T-cell (primary cell): Measurements from ENCODE around the gene RSF1. TPM values are rescaled to one million over a fixed set of nuclear protein-coding genes. Genes with fewer than 3 reads are reported as not detected.

Source experiments
- ATAC-seq, 4 experiments: fragments of 200-7000 bp in 3 of 4; fragments of 150-1000 bp in 1 of 4; cut with Tn5 transposase; replicated peaks in 1 of 4; 1 replicate in 3 of 4; 2 replicates in 1 of 4; pipeline ENCODE4 v1.10.0; 2021; ENCODE audit warnings: moderate library complexity in 3 of 4, mild to moderate bottlenecking in 2 of 4, moderate number of reproducible peaks in 1 of 4
- CTCF ChIA-PET, 2 donors: fragments of 300-600 bp; sonication (Branson Sonifier 250); formaldehyde crosslinking; loops; one replicate each; lab custom pipeline; 2022; ENCODE audit warnings: antibody characterized with exemption in 2 of 2; lab: Charles Lee
- POLR2A ChIA-PET, 2 donors: fragments of 300-600 bp; sonication (Branson Sonifier 250); formaldehyde crosslinking; loops; one replicate each; lab custom pipeline; 2022; ENCODE audit warnings: antibody characterized with exemption in 2 of 2; lab: Charles Lee
- DNase-seq, 35 experiments: peaks; one replicate each; pipeline versions ENCODE4 v3.0.0 to v3.0.0-alpha.2; 2013 to 2023
- H3K27ac ChIP-seq: one replicate; pipeline ENCODE4 v1.5.1; 2013; ENCODE audit warnings: low read length
- H3K27me3 ChIP-seq, 2 experiments: replicated peaks in 1 of 2; 1 replicate in 1 of 2; 2 replicates in 1 of 2; pipeline versions ENCODE4 v1.6.1 to v1.7.0; 2013; ENCODE audit warnings: low read length in 1 of 2, mixed read lengths in 1 of 2; ENCODE audit not compliant: control insufficient read depth in 2 of 2, insufficient read depth in 2 of 2; ENCODE audit errors: extremely low read depth in 1 of 2
- H3K36me3 ChIP-seq, 2 donors: 1 replicate in 1 of 2; 2 replicates in 1 of 2; pipeline versions ENCODE4 v1.6.1 to v1.7.0; 2013; ENCODE audit warnings: low read length in 1 of 2; ENCODE audit not compliant: control insufficient read depth in 2 of 2, insufficient read depth in 1 of 2; ENCODE audit errors: extremely low read depth in 1 of 2
- H3K4me1 ChIP-seq, 2 experiments: 1 replicate in 1 of 2; 2 replicates in 1 of 2; pipeline versions ENCODE4 v1.6.1 to v1.7.0; 2013; ENCODE audit warnings: low read length in 2 of 2, mixed read lengths in 1 of 2; ENCODE audit not compliant: insufficient read depth in 2 of 2, control insufficient read depth in 1 of 2; ENCODE audit errors: extremely low read depth in 1 of 2
- H3K4me3 ChIP-seq, 2 donors: 1 replicate in 1 of 2; 2 replicates in 1 of 2; pipeline versions ENCODE4 v1.5.1 to v1.7.0; 2013; ENCODE audit warnings: mild to moderate bottlenecking in 2 of 2, low read length in 1 of 2, moderate library complexity in 1 of 2; ENCODE audit not compliant: control insufficient read depth in 1 of 2; ENCODE audit errors: extremely low read depth in 1 of 2
- H3K9me3 ChIP-seq: 2 replicates; pipeline ENCODE4 v1.7.0; 2013
- H3K27ac Mint-ChIP-seq, 2 donors: one replicate each; pipeline ENCODE4 v1.8.0; 2020 to 2021; ENCODE audit warnings: mild to moderate bottlenecking in 2 of 2, mixed read lengths in 2 of 2
- H3K27me3 Mint-ChIP-seq, 2 donors: one replicate each; pipeline ENCODE4 v1.8.0; 2021 to 2022; ENCODE audit warnings: mixed read lengths in 2 of 2
- H3K36me3 Mint-ChIP-seq: one replicate; pipeline ENCODE4 v1.8.0; 2021; ENCODE audit warnings: mixed read lengths
- H3K4me1 Mint-ChIP-seq, 3 donors: one replicate each; pipeline ENCODE4 v1.8.0; 2020 to 2022; ENCODE audit warnings: mixed read lengths in 3 of 3, mild to moderate bottlenecking in 1 of 3
- H3K4me3 Mint-ChIP-seq, 3 donors: one replicate each; pipeline ENCODE4 v1.8.0; 2020 to 2022; ENCODE audit warnings: mild to moderate bottlenecking in 3 of 3, mixed read lengths in 3 of 3, moderate library complexity in 3 of 3
- H3K9me3 Mint-ChIP-seq, 3 donors: one replicate each; pipeline ENCODE4 v1.8.0; 2020 to 2022; ENCODE audit warnings: mixed read lengths in 3 of 3
- WGBS: methylation state at CpG from one replicate; pipeline ENCODE4 v1.1.5; 2013; ENCODE audit warnings: missing lambda C conversion rate; ENCODE audit not compliant: insufficient coverage; 5-methylcytosine and 5-hydroxymethylcytosine counted together
- total RNA-seq, 35 experiments: library from RNA in 6 of 35; stranded (reverse) in 6 of 35; fragments of 120-200 nt in 1 of 35; gene quantifications; one replicate each; pipeline versions ENCODE4 v1.2.1 to v1.2.4 and lab custom pipeline; 2013 to 2026

RSF1 gene
- total RNA-seq, 5 donors from 2014 or later (not counting 1 experiment from before 2014, with no cell fraction given) = 81.5 to 96.8 (median 91.2) TPM

DNA sequence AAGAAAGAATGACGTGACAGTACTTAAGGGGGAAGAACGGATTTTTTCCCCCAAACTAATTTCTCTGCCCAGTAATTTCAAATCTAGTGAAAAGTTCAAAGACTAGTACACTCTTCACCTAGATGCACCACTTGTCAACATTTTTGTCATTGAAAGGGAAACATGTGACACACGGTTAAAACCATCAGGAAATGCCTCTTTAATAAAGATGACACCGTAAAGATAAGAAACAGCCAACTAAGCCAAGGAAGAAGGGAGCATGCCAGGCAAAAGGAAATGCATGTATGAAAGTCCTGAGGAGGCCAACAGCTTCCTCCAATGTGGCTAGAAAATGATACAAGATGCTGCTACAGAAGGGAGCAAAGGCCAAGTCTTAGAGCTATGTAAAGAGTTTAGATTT is 49.4 kb downstream of the RSF1 start:
- Histone ChIP-seq H3K27ac (no peak overlapping the region), H3K4me3 (no peak overlapping the region), H3K36me3 (peaks cover 0 to 2% of the 10 kb centered on the region in 2 donors), H3K9me3 (no peaks in the 10 kb centered on the region), H3K4me1 (peaks cover 9 to 12% of the 10 kb centered on the region in 2 experiments), H3K27me3 (no peaks in the 10 kb centered on the region)
- Mint-ChIP-seq H3K27ac (peak overlapping the region in 1 of 2 donors; percentile 45), H3K27me3 (no peaks in the 10 kb centered on the region), H3K4me1 (peaks cover 63 to 78% (median 68%) of the 10 kb centered on the region in 3 donors), H3K36me3 (no peaks in the 10 kb centered on the region), H3K9me3 (no peaks in the 10 kb centered on the region), H3K4me3 (peak overlapping the region in 2 of 3 donors; percentile 0 to 35)
- 17% methylated on average over 1 of the region's 4 CpGs for WGBS
- ChIA-PET POLR2A (no interaction called here), CTCF (no interaction called here)
- DNase-seq (peak in 1 of 35 experiments; percentile 8), ATAC-seq (peak in 1 of 4 experiments; percentile 37)

DNA sequence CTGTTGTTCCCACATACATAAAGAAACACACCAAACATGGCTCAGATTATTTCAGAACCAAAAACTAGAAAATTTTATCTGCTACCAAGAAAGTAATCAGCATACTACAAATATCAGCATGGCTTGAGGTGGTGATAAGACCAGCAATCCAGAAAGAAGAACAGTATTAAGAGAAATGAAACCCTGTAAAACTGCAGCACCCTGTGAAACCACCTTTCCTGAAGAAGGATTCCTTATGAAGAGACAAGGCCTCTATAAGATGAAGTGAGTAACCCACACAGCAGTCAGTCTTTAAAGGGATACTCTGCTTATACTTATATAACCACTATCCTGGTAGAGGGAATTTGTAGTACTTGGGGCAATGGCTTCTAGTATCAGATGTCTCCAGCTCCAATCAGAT is 49.9 kb downstream of the RSF1 start:
- Histone ChIP-seq H3K27me3 (no peaks in the 10 kb centered on the region), H3K4me3 (no peak overlapping the region), H3K27ac (no peak overlapping the region), H3K36me3 (no peaks in the 10 kb centered on the region), H3K9me3 (no peaks in the 10 kb centered on the region), H3K4me1 (peaks cover 6 to 12% of the 10 kb centered on the region in 2 experiments)
- no peaks in the 10 kb centered on the region for H3K36me3 Mint-ChIP-seq
- ATAC-seq = no peak
- no peaks in the 10 kb centered on the region for H3K9me3 Mint-ChIP-seq
- DNase-seq = no peak
- ChIA-PET CTCF (no interaction called here), POLR2A (no interaction called here)
- peak overlapping the region in 1 of 3 donors; percentile 35 for H3K4me3 Mint-ChIP-seq
- H3K4me1 Mint-ChIP-seq = peaks cover 68 to 77% (median 70%) of the 10 kb centered on the region in 3 donors
- no peaks in the 10 kb centered on the region for H3K27me3 Mint-ChIP-seq
- H3K27ac Mint-ChIP-seq = peak overlapping the region; percentile 7 to 45

DNA sequence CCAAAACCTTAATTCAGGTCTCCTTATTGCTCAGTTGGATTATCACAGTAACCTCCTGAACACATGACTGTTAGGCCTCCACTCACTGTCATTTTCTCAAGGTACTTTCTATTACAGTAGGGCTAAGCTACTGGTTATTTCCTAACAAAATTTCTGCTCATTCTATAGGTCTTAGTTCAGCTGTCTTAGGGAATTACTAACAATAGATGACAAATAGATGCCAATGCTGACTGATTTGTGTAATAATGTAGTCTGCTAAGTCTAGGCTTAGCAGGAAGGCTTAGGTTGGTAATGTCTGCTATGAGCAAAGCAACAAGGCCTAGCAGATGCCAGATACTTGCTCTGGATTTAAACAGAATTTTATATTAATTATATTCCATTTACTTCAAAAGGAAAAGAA is 58.1 kb downstream of the RSF1 start:
- no peaks in the 10 kb centered on the region for H3K4me1 ChIP-seq
- no peak for DNase-seq
- ATAC-seq = no peak
- Mint-ChIP-seq H3K36me3 (peaks cover 34% of the 10 kb centered on the region), H3K27ac (no peak overlapping the region), H3K9me3 (no peaks in the 10 kb centered on the region), H3K4me1 (peaks cover 24 to 49% (median 36%) of the 10 kb centered on the region in 3 donors), H3K4me3 (no peak overlapping the region), H3K27me3 (no peaks in the 10 kb centered on the region)
- no peak overlapping the region for H3K4me3 ChIP-seq
- ChIA-PET CTCF (interaction anchor here (0.6 to 0.7 kb wide), 2 partner anchors 232 to 709 kb away, joined by 3 read pairs; no protein-coding TSS in a partner anchor), POLR2A (interaction anchor here in 1 of 2 donors (0.6 to 0.7 kb wide), 2 partner anchors 56 to 1756 kb away, joined by 4 to 14 read pairs; no protein-coding TSS in a partner anchor)
- H3K36me3 ChIP-seq = peaks cover 2 to 32% of the 10 kb centered on the region in 2 donors
- H3K27me3 ChIP-seq = no peaks in the 10 kb centered on the region
- no peak overlapping the region for H3K27ac ChIP-seq
- no peaks in the 10 kb centered on the region for H3K9me3 ChIP-seq

DNA sequence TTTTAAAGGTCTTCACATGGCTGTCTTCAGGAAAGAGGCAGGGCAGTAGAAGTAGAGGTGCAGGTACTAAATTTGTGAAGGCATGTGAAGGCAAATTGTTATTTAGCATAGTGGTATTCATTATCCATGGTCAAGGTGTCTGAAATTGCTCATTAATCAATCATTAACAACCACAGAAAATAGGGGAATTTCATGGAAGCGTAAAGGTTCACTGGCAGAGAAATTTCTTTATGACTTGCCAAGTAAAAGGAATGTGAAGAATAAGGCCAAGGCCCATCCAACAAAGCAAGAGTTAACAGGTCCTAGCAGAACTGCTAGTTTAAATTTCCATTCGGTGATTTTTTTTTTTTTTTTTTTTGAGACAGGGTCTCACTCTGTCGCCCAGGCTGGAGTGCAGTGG is 59.0 kb downstream of the RSF1 start:
- WGBS = 100% methylated on average over 1 of the region's 3 CpGs
- no peaks in the 10 kb centered on the region for H3K9me3 Mint-ChIP-seq
- ChIA-PET CTCF (interaction anchor here in 1 of 2 donors (0.6 kb wide), 1 partner anchor 34 kb away, joined by 4 read pairs; no protein-coding TSS in a partner anchor), POLR2A (interaction anchor here in 1 of 2 donors (0.7 kb wide), 1 partner anchor 143 kb away, joined by 5 read pairs; no protein-coding TSS in a partner anchor)
- no peak overlapping the region for H3K4me3 Mint-ChIP-seq
- H3K4me1 Mint-ChIP-seq = peaks cover 21 to 49% (median 33%) of the 10 kb centered on the region in 3 donors
- Histone ChIP-seq H3K27ac (no peak overlapping the region), H3K27me3 (no peaks in the 10 kb centered on the region), H3K9me3 (no peaks in the 10 kb centered on the region), H3K36me3 (peaks cover 2 to 35% of the 10 kb centered on the region in 2 donors), H3K4me3 (no peak overlapping the region), H3K4me1 (no peaks in the 10 kb centered on the region)
- no peak overlapping the region for H3K27ac Mint-ChIP-seq
- no peak for ATAC-seq
- H3K36me3 Mint-ChIP-seq = peaks cover 41% of the 10 kb centered on the region
- no peaks in the 10 kb centered on the region for H3K27me3 Mint-ChIP-seq
- DNase-seq = no peak

DNA sequence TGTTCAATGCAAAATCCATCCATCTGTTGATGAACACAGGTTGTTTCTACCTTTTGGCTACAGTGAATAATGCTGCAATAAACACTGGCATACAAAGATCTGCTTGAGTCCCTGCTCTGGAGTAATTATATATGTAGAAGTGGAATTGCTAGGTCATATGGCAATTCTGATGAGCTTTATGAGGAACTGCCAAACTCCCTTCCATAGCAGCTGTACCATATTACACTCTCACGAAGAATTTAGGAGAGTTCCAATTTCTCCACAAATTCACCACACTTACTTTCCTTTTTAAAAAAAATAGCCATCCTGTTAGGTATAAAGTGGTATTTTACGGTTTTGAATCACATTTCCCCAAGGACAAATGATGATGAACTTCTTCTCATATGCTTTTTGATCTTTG is 62.2 kb downstream of the RSF1 start:
- peaks cover 2 to 44% of the 10 kb centered on the region in 2 donors for H3K36me3 ChIP-seq
- no peaks in the 10 kb centered on the region for H3K9me3 Mint-ChIP-seq
- H3K27ac ChIP-seq = no peak overlapping the region
- H3K4me3 Mint-ChIP-seq = no peak overlapping the region
- H3K4me1 Mint-ChIP-seq = peaks cover 20 to 51% (median 34%) of the 10 kb centered on the region in 3 donors
- no peaks in the 10 kb centered on the region for H3K4me1 ChIP-seq
- ChIA-PET CTCF (no interaction called here), POLR2A (no interaction called here)
- H3K36me3 Mint-ChIP-seq = peaks cover 48% of the 10 kb centered on the region
- H3K27me3 Mint-ChIP-seq = no peaks in the 10 kb centered on the region
- H3K4me3 ChIP-seq = no peak overlapping the region
- DNase-seq (no peak), ATAC-seq (no peak)
- no peaks in the 10 kb centered on the region for H3K27me3 ChIP-seq
- no CpG with 5 or more reads among the region's 2 CpGs for WGBS
- H3K27ac Mint-ChIP-seq = no peak overlapping the region
- no peaks in the 10 kb centered on the region for H3K9me3 ChIP-seq

DNA sequence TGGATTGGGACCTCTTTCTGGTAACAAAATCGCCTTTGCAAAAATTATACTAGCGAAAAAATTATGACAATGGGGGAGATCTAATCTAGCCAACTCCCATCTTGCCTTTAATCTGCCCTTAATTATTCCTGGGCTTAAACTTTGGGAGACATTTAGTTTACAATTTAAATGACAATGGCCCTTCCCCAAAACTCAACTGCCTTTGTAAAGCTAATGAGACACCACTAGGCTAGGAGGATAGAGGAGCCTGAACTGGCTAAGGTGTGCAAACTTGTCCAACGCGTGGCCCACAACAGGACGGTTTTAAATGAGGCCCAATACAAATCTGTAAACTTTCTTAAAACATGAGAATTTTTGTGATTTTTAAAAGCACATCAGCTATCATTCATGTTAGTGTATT is 67.3 kb downstream of the RSF1 start:
- Histone ChIP-seq H3K27ac (no peak overlapping the region), H3K4me1 (no peaks in the 10 kb centered on the region), H3K9me3 (no peaks in the 10 kb centered on the region), H3K4me3 (no peak overlapping the region), H3K27me3 (no peaks in the 10 kb centered on the region), H3K36me3 (peaks cover 2 to 38% of the 10 kb centered on the region in 2 donors)
- Mint-ChIP-seq H3K9me3 (no peaks in the 10 kb centered on the region), H3K36me3 (peaks cover 30% of the 10 kb centered on the region), H3K4me1 (peaks cover 35 to 63% (median 58%) of the 10 kb centered on the region in 3 donors), H3K27me3 (no peaks in the 10 kb centered on the region), H3K27ac (no peak overlapping the region), H3K4me3 (no peak overlapping the region)
- ChIA-PET POLR2A (no interaction called here), CTCF (no interaction called here)
- DNase-seq (no peak), ATAC-seq (no peak)
- WGBS = no CpG with 5 or more reads among the region's 5 CpGs
